GM10266 (cell line): ENCODE data around the gene NUDT3.
"Not testable (repeated sequence)": the region's sequence is repeated elsewhere in the genome, so short reads cannot be mapped to it uniquely, and the experiment has no call there.

Experiments
- DNase-seq: peaks from one replicate; pipeline ENCODE4 v3.0.0; 2012; ENCODE audit errors: extremely low spot score
- CTCF ChIP-seq: IDR thresholded peaks from 2 replicates; pipeline ENCODE4 v1.5.1; 2012; ENCODE audit warnings: mild to moderate bottlenecking, low read depth; ENCODE audit not compliant: control insufficient read depth, insufficient read depth; ENCODE audit errors: missing control alignments

NUDT3 gene

GRCh38 chr6:34375833-34376232 lies 16.6 kb downstream of the NUDT3 start:
- DNase-seq = no peak
- TF ChIP-seq CTCF = no peak

- no peak for TF ChIP-seq CTCF
- DNase-seq = no peak
These were observed 18.0 kb downstream of the NUDT3 start for GRCh38 chr6:34374508-34374907.

GRCh38 chr6:34374069-34374468 lies 18.4 kb downstream of the NUDT3 start:
- no peak for DNase-seq
- no peak for TF ChIP-seq CTCF

GRCh38 chr6:34373511-34373910 lies 19.0 kb downstream of the NUDT3 start:
- TF ChIP-seq CTCF = no peak
- DNase-seq = no peak

GRCh38 chr6:34371865-34372264 lies 20.6 kb downstream of the NUDT3 start:
- not testable (repeated sequence) for DNase-seq

- DNase-seq = no peak
- no peak for TF ChIP-seq CTCF
These were observed 22.1 kb downstream of the NUDT3 start for GRCh38 chr6:34370361-34370760.

GRCh38 chr6:34369385-34369784 lies 23.1 kb downstream of the NUDT3 start:
- no peak for DNase-seq
- no peak for TF ChIP-seq CTCF

GRCh38 chr6:34366639-34366921 lies 25.9 kb downstream of the NUDT3 start:
- TF ChIP-seq CTCF = no peak
- no peak for DNase-seq

GRCh38 chr6:34365781-34366638 lies 26.5 kb downstream of the NUDT3 start:
- not testable (repeated sequence) for DNase-seq

- DNase-seq = not testable (repeated sequence)
These were observed 28.8 kb downstream of the NUDT3 start for GRCh38 chr6:34363681-34364075.
